ACC112 (cell line): Measurements from ENCODE around the gene MFN2.
"Not testable (repeated sequence)": the region's sequence is repeated elsewhere in the genome, so short reads cannot be mapped to it uniquely, and the experiment has no call there.

ENCODE experiments used
- H2AFZ ChIP-seq: fragments of 200-600 bp; sonication (generic); one replicate; pipeline ENCODE4 v1.6.0; 2017; ENCODE audit warnings: antibody characterized with exemption, low read length; ENCODE audit not compliant: unreplicated experiment
- H3K27ac ChIP-seq: fragments of 200-600 bp; sonication (generic); 2 replicates; pipeline ENCODE4 v1.5.1; 2014; ENCODE audit warnings: low read depth, mild to moderate bottlenecking, antibody characterized with exemption, low read length, moderate library complexity
- H3K27me3 ChIP-seq: fragments of 200-600 bp; sonication (generic); 2 replicates; pipeline ENCODE4 v1.6.1; 2014; ENCODE audit warnings: mild to moderate bottlenecking, antibody characterized with exemption, low read length, moderate library complexity, mixed read lengths; ENCODE audit not compliant: insufficient read depth
- H3K36me3 ChIP-seq: fragments of 200-600 bp; sonication (generic); 2 replicates; pipeline ENCODE4 v1.6.1; 2016; ENCODE audit warnings: mild to moderate bottlenecking, antibody characterized with exemption, low read length, moderate library complexity, mixed read lengths; ENCODE audit not compliant: insufficient read depth
- H3K4me1 ChIP-seq: fragments of 200-600 bp; sonication (generic); one replicate; pipeline ENCODE4 v1.6.1; 2016; ENCODE audit warnings: low read length, mixed read lengths; ENCODE audit not compliant: insufficient read depth, unreplicated experiment, control insufficient read depth
- H3K4me3 ChIP-seq: fragments of 200-600 bp; sonication (generic); 2 replicates; pipeline ENCODE4 v1.5.1; 2014; ENCODE audit warnings: mild to moderate bottlenecking, low read depth, low read length
- H3K79me2 ChIP-seq: fragments of 200-600 bp; sonication (generic); one replicate; pipeline ENCODE4 v1.6.0; 2016; ENCODE audit warnings: low read length; ENCODE audit not compliant: control insufficient read depth, unreplicated experiment, insufficient read depth

The MFN2 gene

DNA sequence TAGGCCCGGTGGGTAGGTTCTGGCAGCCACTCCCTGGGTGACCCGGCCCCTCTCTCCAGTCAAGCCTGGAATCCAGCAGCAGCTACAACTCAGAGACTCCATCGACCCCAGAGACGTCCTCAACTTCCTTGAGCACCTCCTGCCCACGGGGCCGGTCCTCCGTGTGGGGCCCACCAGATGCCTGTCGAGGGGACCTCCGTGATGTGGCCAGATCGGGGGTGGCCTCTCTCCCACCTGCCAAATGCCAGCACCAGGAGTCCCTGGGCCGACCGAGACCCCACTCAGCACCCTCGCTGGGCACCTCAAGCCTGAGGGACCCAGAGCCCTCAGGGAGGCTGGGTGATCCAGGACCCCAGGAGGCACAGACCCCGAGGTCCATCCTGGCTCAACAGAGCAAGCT, 41.8 kb downstream of the MFN2 start:
- Histone ChIP-seq H2AFZ (no peak overlapping the region), H3K4me3 (no peak overlapping the region), H3K27ac (no peak overlapping the region), H3K27me3 (no peaks in the 10 kb centered on the region), H3K36me3 (peaks cover 3% of the 10 kb centered on the region; the same call in 1 of the 2 replicates), H3K4me1 (peaks cover 8% of the 10 kb centered on the region), H3K79me2 (peaks cover 12% of the 10 kb centered on the region)

DNA sequence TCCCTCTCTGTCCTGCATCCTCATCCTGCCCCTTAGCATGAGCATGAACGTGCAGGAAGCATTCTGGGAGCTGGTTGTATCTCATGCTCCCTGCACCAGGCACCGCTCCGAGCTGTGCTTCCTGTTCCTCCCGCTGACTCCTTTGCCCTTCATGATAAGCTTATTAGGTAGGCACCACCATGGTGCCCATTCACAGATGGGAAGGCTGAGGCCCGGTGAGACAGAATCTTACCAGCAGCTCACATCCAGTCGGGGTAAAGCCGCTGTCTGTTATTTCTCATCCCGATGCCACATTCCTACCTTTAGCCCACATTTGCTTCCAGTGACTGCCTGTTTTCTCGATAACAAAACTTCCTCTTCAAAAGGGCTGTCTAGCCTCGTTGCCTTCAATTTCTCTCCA, 46.3 kb downstream of the MFN2 start:
- H3K27me3 ChIP-seq = no peaks in the 10 kb centered on the region
- no peak overlapping the region for H3K4me3 ChIP-seq
- peaks cover 3% of the 10 kb centered on the region; the same call in 1 of the 2 replicates for H3K36me3 ChIP-seq

DNA sequence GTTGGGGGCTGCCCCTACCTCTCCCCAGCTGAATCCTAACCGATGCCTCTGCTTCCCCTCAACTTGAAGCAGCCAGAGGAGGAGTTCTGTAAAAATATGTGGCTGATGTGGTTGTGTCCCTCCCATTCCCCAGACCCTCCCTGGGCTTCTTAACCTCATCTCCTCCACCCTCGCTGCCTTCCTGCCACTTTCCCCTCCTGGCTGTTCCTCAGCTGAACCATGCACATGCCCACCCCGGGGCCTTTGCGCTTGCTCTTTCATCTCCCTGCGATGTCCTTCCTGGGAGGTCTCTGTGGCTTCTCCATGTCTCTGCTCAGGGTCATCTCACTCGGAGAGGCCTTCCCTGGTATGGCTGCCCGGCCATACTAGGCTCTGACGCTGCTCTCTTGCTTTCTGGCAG, 48.0 kb downstream of the MFN2 start:
- Histone ChIP-seq H3K27ac (no peak overlapping the region), H3K4me3 (no peak overlapping the region), H3K36me3 (no peaks in the 10 kb centered on the region), H2AFZ (no peak overlapping the region), H3K27me3 (no peaks in the 10 kb centered on the region), H3K4me1 (no peaks in the 10 kb centered on the region), H3K79me2 (no peaks in the 10 kb centered on the region)

More for the DNA sequence above, 46.3 kb downstream of the MFN2 start:
- H3K79me2 ChIP-seq = no peaks in the 10 kb centered on the region
- no peaks in the 10 kb centered on the region for H3K4me1 ChIP-seq
- no peak overlapping the region for H3K27ac ChIP-seq
- H2AFZ ChIP-seq = no peak overlapping the region

DNA sequence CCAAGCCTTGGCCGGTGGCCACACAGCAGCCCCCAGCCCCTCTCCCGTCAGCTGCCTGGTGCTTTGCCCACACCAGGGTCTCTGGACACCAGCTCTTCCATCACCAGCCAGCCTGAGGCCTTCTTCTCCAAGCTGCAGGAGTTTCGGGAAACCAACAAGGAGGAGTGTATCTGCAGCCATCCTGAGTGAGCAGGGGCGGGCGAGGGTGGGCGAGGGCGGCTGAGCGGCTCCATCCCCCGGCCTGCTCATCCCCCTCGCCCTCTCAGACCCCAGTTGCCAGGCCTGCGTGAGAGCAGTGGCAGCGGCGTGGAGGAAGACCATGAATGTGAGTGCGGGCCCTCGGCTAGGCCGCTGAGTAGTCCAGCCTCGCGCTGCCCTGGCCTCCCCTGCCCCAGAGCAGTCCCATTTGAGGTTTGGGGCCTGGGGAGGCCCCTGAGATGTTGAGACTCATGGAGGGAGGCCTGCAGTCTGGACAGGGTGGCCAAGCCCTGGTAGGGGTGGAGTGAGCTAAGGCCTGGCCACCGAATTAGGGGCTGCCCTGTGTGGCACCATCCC, 48.8 kb downstream of the MFN2 start:
- Histone ChIP-seq H3K27ac (no peak overlapping the region), H3K4me3 (no peak overlapping the region), H2AFZ (no peak overlapping the region), H3K36me3 (no peaks in the 10 kb centered on the region), H3K27me3 (no peaks in the 10 kb centered on the region), H3K79me2 (no peaks in the 10 kb centered on the region), H3K4me1 (no peaks in the 10 kb centered on the region)

DNA sequence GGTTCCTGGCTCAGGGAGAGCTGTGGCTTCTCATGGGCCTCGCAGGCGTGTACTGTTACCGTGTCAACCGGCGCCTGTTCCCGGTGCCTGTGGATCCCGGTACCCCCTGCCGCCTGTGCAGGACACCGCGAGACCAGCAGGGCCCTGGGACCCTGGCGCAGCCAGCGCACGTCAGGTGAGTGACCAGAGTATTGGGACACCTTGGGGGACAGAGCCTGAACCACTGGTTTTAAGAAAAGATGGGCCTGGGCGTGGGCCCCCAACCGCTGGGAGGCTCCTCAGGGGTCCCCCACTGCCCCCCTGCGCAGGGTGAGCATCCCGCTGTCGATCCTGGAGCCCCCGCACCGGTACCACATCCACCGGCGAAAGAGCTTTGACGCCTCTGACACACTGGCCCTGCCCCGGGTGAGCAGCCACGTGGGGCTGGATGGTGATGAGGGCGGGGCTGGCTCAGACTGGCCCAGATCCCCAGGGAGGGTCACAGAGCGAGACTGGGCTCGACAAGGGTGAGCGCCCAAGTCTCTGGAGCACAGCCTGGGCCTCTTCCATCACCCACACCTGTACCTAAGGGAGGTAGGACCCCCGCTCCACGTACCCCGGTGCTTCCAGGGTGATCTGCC, 49.6 kb downstream of the MFN2 start:
- H3K79me2 ChIP-seq = no peaks in the 10 kb centered on the region
- H3K27me3 ChIP-seq = no peaks in the 10 kb centered on the region
- H3K4me1 ChIP-seq = no peaks in the 10 kb centered on the region
- no peak overlapping the region for H2AFZ ChIP-seq
- no peaks in the 10 kb centered on the region for H3K36me3 ChIP-seq
- no peak overlapping the region for H3K4me3 ChIP-seq
- no peak overlapping the region for H3K27ac ChIP-seq

DNA sequence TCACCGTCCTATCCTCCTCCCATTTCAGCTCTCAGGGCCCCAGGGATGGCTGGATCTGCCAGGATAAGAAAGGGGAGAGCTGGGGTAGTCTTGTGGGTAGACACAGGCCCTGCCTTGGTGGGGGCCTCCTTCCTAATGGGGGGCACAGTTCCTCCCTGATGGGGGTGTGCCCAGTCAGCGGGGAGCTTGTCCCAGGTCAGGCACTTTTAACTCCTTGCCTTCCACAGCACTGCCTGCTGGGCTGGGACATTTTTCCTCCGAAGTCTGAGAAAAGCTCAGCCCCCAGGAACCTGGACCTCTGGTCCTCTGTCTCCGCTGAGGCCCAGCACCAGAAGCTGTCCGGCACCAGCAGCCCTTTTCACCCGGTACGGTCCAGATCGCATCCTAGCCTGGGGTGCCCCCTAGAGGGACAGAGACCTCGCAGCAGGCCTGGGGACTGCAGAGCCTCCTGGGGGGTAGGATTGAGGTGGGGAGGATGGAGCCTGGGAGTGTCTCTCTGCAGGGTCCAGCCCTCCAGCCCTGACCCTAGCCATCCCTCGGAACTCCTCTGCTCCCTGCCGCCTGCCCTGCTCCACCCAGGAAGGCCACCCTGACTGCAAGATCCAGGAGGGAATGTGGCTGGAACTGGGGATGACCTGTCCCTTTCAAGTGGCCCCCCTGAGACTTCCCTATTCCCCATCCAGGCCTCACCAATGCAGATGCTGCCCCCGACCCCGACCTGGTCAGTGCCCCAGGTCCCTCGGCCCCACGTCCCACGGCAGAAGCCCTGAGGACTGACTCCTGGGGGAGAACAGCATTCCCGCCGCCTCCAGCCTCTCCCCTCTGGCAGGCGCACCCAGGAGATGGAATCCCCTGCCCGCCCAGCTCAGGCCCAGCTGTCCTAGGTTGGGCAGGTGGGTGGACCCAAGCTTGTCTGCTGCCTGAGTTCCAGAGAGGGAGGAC, 51.1 kb downstream of the MFN2 start:
- Histone ChIP-seq H3K27me3 (no peaks in the 10 kb centered on the region), H3K79me2 (no peaks in the 10 kb centered on the region), H3K4me3 (no peak overlapping the region), H3K27ac (no peak overlapping the region), H2AFZ (no peak overlapping the region), H3K36me3 (no peaks in the 10 kb centered on the region), H3K4me1 (no peaks in the 10 kb centered on the region)

DNA sequence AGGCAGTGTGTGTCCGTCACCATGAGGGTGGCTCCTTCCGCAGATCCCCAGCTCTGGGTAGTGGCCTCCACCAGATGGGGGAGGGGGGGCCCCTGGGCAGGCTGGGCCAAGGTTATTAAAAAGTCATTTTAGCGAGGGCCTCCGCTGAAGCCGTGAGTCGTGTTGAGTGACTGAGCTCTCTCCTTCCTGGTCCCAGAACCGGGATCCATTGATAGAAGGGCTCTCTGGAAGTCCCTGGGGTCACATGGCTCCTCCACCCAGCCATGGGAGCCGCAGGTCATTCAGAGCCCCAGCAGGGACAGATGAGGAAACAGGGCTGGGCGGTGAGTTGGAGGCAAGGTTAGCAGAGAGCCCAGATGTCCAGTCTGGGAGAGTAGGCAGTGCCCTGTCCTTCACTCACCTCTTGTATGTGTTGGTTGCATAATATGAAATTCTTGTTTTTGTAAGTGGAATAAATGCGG, 51.9 kb downstream of the MFN2 start:
- Histone ChIP-seq H3K36me3 (no peaks in the 10 kb centered on the region), H3K27ac (no peak overlapping the region), H3K79me2 (no peaks in the 10 kb centered on the region), H3K4me1 (no peaks in the 10 kb centered on the region), H2AFZ (no peak overlapping the region), H3K4me3 (no peak overlapping the region), H3K27me3 (no peaks in the 10 kb centered on the region)

DNA sequence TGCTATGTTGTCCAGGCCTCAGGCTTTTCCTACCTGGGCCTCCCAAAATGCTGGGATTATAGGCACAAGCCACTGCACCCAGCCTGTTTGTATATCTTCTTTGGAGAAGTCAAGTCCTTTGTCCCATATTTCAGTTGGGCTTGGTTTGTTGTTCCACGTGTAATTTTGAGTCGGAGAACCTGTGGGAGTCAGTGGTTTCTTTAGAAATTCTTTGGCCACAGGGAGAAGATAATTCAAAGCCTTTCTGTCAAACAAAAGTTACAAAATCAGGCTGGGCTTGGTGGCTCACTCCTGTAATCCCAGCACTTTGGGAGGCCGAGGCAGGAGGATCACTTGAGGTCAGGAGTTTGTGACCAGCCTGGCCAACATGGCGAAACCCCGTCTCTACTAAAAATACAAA, 53.2 kb downstream of the MFN2 start:
- H3K4me3 ChIP-seq, H3K4me1 ChIP-seq, H3K36me3 ChIP-seq, H3K27ac ChIP-seq, H3K27me3 ChIP-seq, H3K79me2 ChIP-seq, H2AFZ ChIP-seq: not testable (repeated sequence)

DNA sequence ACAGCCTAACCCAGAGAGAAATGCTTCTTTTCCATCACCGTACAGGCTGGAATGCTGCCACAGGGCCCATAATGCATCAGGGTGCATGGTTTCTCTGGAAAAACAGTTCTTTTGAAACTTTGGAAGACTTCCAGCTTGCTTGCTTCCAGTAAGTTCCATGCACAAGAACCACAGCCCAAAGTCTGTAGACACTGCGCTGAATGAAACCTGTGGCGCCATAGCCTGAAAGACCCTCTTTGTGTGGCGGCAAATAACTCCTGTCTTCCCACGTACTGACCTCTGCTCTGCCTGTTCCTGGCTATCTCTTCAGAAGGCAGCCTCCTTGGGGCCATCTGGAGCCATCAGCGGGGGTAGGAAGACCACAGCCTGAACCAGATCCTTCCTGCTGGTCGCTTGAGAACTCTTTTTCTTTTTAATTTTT, 54.1 kb downstream of the MFN2 start:
- Histone ChIP-seq H3K4me3 (no peak overlapping the region), H3K27me3 (no peaks in the 10 kb centered on the region), H2AFZ (no peak overlapping the region), H3K79me2 (no peaks in the 10 kb centered on the region), H3K27ac (no peak overlapping the region), H3K4me1 (no peaks in the 10 kb centered on the region), H3K36me3 (no peaks in the 10 kb centered on the region)

DNA sequence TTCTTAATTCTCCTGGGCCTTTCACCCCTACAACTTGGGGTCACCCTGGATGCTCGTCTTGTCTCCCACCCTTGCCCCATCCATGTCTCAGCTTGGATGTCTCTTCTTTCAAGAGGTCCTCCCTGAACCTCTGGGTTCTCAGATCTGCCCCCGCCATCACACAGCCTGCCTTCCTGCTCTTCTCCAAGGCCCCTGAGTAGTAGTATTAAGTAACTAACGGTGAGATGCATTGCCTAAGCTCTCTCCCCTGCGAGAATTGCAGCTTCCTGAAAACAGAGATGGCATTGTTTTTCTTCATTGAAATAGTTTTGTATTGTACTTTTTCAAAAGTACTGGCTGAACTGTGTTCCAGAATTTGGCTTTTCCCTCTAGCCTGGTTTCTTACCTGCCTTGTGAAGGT, 55.1 kb downstream of the MFN2 start:
- Histone ChIP-seq H3K4me1 (peaks cover 1% of the 10 kb centered on the region), H3K27me3 (no peaks in the 10 kb centered on the region), H3K4me3 (no peak overlapping the region), H3K79me2 (no peaks in the 10 kb centered on the region), H2AFZ (no peak overlapping the region), H3K36me3 (no peaks in the 10 kb centered on the region), H3K27ac (no peak overlapping the region)
